ENCODE measurements around the gene NTPCR. TPM values are rescaled to one million over a fixed set of nuclear protein-coding genes. Genes with fewer than 3 reads are reported as not detected.
A peak's percentile ranks its signal among the peaks of the same experiment; 100 is the strongest.

NTPCR gene
- total and polyA plus RNA-seq, 4 donors = 30.8 to 51.6 (median 39.4) TPM

DNA sequence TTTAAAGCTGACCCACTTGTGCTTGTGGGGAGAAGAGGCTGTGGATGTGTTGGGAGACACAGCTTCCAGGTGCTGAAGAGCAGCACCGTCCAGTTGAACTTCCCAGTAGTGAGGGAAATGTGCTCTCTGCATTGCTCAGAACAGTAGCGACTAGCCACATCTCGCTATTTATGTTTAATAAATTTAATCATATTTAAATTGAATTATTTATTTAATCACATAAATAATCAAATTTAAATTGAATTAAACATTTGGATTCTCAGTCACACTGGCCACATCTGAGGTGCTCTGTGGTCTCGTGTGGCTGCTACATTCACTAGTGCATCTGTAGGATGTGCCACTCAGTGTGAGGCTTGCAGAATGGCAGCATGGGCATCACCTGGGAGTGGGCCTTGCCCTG is 20.1 kb downstream of the NTPCR start:
- peaks cover 0 to 8% (median 0%) of the 10 kb centered on the region in 4 donors for H3K9me3 ChIP-seq (ENCODE audit: control insufficient read depth in 4 of 4, insufficient read depth in 3 of 4, low read length in 3 of 4)
- TF ChIP-seq, protein P1, sequence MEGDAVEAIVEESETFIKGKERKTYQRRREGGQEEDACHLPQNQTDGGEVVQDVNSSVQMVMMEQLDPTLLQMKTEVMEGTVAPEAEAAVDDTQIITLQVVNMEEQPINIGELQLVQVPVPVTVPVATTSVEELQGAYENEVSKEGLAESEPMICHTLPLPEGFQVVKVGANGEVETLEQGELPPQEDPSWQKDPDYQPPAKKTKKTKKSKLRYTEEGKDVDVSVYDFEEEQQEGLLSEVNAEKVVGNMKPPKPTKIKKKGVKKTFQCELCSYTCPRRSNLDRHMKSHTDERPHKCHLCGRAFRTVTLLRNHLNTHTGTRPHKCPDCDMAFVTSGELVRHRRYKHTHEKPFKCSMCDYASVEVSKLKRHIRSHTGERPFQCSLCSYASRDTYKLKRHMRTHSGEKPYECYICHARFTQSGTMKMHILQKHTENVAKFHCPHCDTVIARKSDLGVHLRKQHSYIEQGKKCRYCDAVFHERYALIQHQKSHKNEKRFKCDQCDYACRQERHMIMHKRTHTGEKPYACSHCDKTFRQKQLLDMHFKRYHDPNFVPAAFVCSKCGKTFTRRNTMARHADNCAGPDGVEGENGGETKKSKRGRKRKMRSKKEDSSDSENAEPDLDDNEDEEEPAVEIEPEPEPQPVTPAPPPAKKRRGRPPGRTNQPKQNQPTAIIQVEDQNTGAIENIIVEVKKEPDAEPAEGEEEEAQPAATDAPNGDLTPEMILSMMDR (IDR thresholded peaks at IDR 0.05; ENCODE audit: control extremely low read depth, extremely low read depth) = no peak
- DNase-seq = no peak
- no peaks in the 10 kb centered on the region for H3K27me3 ChIP-seq (ENCODE audit: control insufficient read depth in 3 of 3, insufficient read depth in 3 of 3, low read length in 2 of 3)
- 89 to 90% methylated on average over 4 of the region's 4 CpGs for WGBS, 2 donors
- no peak overlapping the region for H3K27ac ChIP-seq (ENCODE audit: low read depth in 1 of 2, low read length in 1 of 2)
- peaks cover 17 to 39% (median 27%) of the 10 kb centered on the region in 4 donors for H3K36me3 ChIP-seq (ENCODE audit: control insufficient read depth in 4 of 4, insufficient read depth in 4 of 4, low read length in 4 of 4)
- peak overlapping the region; percentile 3 for H3K4me3 ChIP-seq
- peaks cover 0 to 4% (median 0%) of the 10 kb centered on the region in 5 donors for H3K4me1 ChIP-seq (ENCODE audit: control insufficient read depth in 5 of 5, insufficient read depth in 5 of 5, low read length in 5 of 5)
- no peak for ATAC-seq (ENCODE audit: insufficient read depth, low FRiP score)
- no peak overlapping the region for H3K9ac ChIP-seq (ENCODE audit: insufficient read depth in 1 of 2, low read length in 2 of 2)

DNA sequence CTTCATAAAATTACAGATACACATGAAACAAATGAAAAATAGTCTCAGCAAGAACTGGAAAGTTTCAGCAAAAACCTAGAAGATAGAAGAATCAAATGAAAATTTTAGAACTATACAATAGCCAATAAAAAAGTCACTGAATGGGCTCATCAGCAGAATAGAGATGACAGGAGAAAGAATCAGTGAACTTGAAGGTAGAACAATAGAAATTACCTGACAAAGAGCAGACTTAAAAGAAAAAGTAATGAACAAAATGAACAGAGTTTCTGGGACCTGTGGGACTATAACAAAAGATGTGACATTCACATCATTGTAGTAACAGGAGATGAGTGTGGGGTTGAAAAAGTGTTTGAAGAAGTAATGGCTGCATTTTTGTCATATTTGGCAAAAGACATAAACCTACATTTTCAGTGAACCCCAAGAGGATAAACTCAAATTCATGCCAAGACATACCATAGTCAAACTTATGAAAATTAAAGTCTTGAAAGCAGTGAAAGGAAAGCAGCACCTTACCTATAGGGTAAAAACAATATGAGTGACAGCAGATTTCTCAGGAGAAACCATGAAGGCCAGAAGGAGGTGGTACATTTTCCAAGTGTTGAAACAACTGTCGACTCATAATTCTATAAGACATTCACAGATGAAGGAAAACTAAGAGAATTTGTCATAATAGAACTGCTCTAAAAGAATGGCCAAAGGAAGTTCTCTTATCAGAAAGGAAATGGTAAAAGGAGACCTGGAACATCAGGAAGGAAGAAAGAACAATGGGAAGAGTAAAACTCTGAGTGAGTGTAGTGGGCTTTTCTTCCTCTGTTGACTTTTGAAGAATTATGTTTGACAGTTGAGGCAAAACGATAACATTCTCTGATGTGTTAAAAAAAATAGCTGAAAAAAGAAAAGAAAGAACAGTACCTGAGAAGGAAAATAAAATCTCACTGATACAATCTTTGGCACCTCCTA is 23.5 kb downstream of the NTPCR start:
- no peak for ATAC-seq (ENCODE audit: insufficient read depth, low FRiP score)

DNA sequence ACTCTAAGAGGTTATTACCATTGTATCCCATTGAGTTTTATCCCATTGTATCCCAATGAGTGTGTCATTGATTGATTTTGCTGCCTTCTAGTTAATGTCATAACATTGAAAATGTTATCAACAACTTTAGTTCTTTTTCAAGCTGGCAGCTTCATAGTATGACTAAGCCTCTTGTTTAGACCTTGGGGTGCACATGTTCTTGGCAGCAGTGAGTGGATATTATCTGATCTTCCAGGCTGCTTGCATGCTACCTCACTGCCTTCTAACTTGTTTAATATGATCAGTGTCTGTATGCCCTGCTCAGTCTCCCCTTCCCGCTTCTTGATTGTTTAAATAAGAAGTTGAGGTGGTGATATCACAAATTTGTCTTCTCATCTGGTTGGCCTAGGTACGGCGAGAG is 24.6 kb downstream of the NTPCR start:
- DNase-seq = no peak
- H3K27me3 ChIP-seq (ENCODE audit: control insufficient read depth in 3 of 3, insufficient read depth in 3 of 3, low read length in 2 of 3) = no peaks in the 10 kb centered on the region
- TF ChIP-seq, protein P1 (IDR thresholded peaks at IDR 0.05; ENCODE audit: control extremely low read depth, extremely low read depth) = no peak
- H3K4me3 ChIP-seq = no peak overlapping the region
- no peak overlapping the region for H3K27ac ChIP-seq (ENCODE audit: low read depth in 1 of 2, low read length in 1 of 2)
- H3K9ac ChIP-seq (ENCODE audit: insufficient read depth in 1 of 2, low read length in 2 of 2) = no peak overlapping the region
- no peak for ATAC-seq (ENCODE audit: insufficient read depth, low FRiP score)
- peaks cover 0 to 8% (median 0%) of the 10 kb centered on the region in 4 donors for H3K9me3 ChIP-seq (ENCODE audit: control insufficient read depth in 4 of 4, insufficient read depth in 3 of 4, low read length in 3 of 4)
- WGBS, 2 donors = 86 to 96% methylated on average over 3 of the region's 3 CpGs
- H3K4me1 ChIP-seq (ENCODE audit: control insufficient read depth in 5 of 5, insufficient read depth in 5 of 5, low read length in 5 of 5) = peaks cover 0 to 20% (median 4%) of the 10 kb centered on the region in 5 donors
- H3K36me3 ChIP-seq (ENCODE audit: control insufficient read depth in 4 of 4, insufficient read depth in 4 of 4, low read length in 4 of 4) = peaks cover 18 to 45% (median 25%) of the 10 kb centered on the region in 4 donors

More for the DNA sequence above, 23.5 kb downstream of the NTPCR start:
- Histone ChIP-seq H3K27ac (ENCODE audit: low read depth in 1 of 2, low read length in 1 of 2) (no peak overlapping the region), H3K27me3 (ENCODE audit: control insufficient read depth in 3 of 3, insufficient read depth in 3 of 3, low read length in 2 of 3) (no peaks in the 10 kb centered on the region), H3K4me3 (no peak overlapping the region), H3K9me3 (ENCODE audit: control insufficient read depth in 4 of 4, insufficient read depth in 3 of 4, low read length in 3 of 4) (peaks cover 0 to 8% (median 0%) of the 10 kb centered on the region in 4 donors), H3K9ac (ENCODE audit: insufficient read depth in 1 of 2, low read length in 2 of 2) (no peak overlapping the region), H3K36me3 (ENCODE audit: control insufficient read depth in 4 of 4, insufficient read depth in 4 of 4, low read length in 4 of 4) (peaks cover 18 to 48% (median 25%) of the 10 kb centered on the region in 4 donors), H3K4me1 (ENCODE audit: control insufficient read depth in 5 of 5, insufficient read depth in 5 of 5, low read length in 5 of 5) (peaks cover 0 to 15% (median 1%) of the 10 kb centered on the region in 5 donors)
- 71 to 76% methylated on average over 2 of the region's 2 CpGs for WGBS, 2 donors
- TF ChIP-seq, protein P1 (IDR thresholded peaks at IDR 0.05; ENCODE audit: control extremely low read depth, extremely low read depth) = no peak
- no peak for DNase-seq

Measured in lung (tissue), 12 donors.